HG02938 (cell line): ENCODE results near the gene PLEKHG3.

ENCODE experiments used
- ATAC-seq: cut with Tn5 transposase; IDR thresholded peaks from one replicate; pipeline ENCODE4 v1.9.1; 2021; ENCODE audit warnings: mild to moderate bottlenecking, moderate library complexity; ENCODE audit not compliant: unreplicated experiment

Gene PLEKHG3

GRCh38 chr14:64762044-64763034 is 58.1 kb downstream of the PLEKHG3 start:
- ATAC-seq: no peak

- no peak for ATAC-seq
Measured at GRCh38 chr14:64763085-64763782, 59.0 kb downstream of the PLEKHG3 start.

GRCh38 chr14:64763801-64764621 is 59.8 kb downstream of the PLEKHG3 start:
- no peak for ATAC-seq

- ATAC-seq: peak; percentile 45
Measured at GRCh38 chr14:64764641-64765520, 60.7 kb downstream of the PLEKHG3 start.

- ATAC-seq: no peak
Measured at GRCh38 chr14:64765740-64766302, 61.6 kb downstream of the PLEKHG3 start.

- no peak for ATAC-seq
Measured at GRCh38 chr14:64766430-64767151, 62.4 kb downstream of the PLEKHG3 start.

- ATAC-seq: no peak
Measured at GRCh38 chr14:64767215-64767964, 63.2 kb downstream of the PLEKHG3 start.

- no peak for ATAC-seq
Measured at GRCh38 chr14:64768401-64769095, 64.3 kb downstream of the PLEKHG3 start.

- ATAC-seq: no peak
Measured at GRCh38 chr14:64769096-64770020, 65.1 kb downstream of the PLEKHG3 start.

GRCh38 chr14:64770751-64771150 is 66.5 kb downstream of the PLEKHG3 start:
- no peak for ATAC-seq

- no peak for ATAC-seq
Measured at GRCh38 chr14:64771161-64771560, 66.9 kb downstream of the PLEKHG3 start.

GRCh38 chr14:64772397-64772950 is 68.2 kb downstream of the PLEKHG3 start:
- no peak for ATAC-seq

GRCh38 chr14:64773046-64773445 is 68.8 kb downstream of the PLEKHG3 start:
- ATAC-seq: no peak

- ATAC-seq: no peak
Measured at GRCh38 chr14:64773577-64773976, 69.4 kb downstream of the PLEKHG3 start.

- ATAC-seq: no peak
Measured at GRCh38 chr14:64774272-64774671, 70.0 kb downstream of the PLEKHG3 start.

- no peak for ATAC-seq
Measured at GRCh38 chr14:64775081-64775777, 71.0 kb downstream of the PLEKHG3 start.
